Mucosa of rectum (tissue), 2 donors: Measurements from ENCODE around the gene CREB5.

ENCODE experiments used
- H3K27ac ChIP-seq, 2 donors: one replicate each; pipeline ENCODE4 v1.7.0; 2013; ENCODE audit warnings: inconsistent platforms in 2 of 2, low read depth in 2 of 2, low read length in 2 of 2
- H3K27me3 ChIP-seq, 2 donors: one replicate each; pipeline ENCODE4 v1.7.0; 2013; ENCODE audit warnings: low read length in 2 of 2; ENCODE audit not compliant: control insufficient read depth in 2 of 2, insufficient read depth in 2 of 2
- H3K36me3 ChIP-seq, 2 donors: one replicate each; pipeline ENCODE4 v1.7.0; 2013; ENCODE audit warnings: low read length in 2 of 2; ENCODE audit not compliant: control insufficient read depth in 2 of 2, insufficient read depth in 2 of 2
- H3K4me1 ChIP-seq, 2 donors: one replicate each; pipeline ENCODE4 v1.7.0; 2013; ENCODE audit warnings: low read length in 2 of 2, mild to moderate bottlenecking in 1 of 2; ENCODE audit not compliant: control insufficient read depth in 2 of 2, insufficient read depth in 2 of 2
- H3K4me3 ChIP-seq, 2 donors: one replicate each; pipeline ENCODE4 v1.7.0; 2013; ENCODE audit warnings: low read length in 2 of 2
- H3K9ac ChIP-seq, 2 donors: one replicate each; pipeline ENCODE4 v1.7.0; 2013; ENCODE audit warnings: low read length in 2 of 2, low read depth in 1 of 2, mild to moderate bottlenecking in 1 of 2
- H3K9me3 ChIP-seq, 2 donors: one replicate each; pipeline ENCODE4 v1.7.0; 2013; ENCODE audit warnings: low read length in 2 of 2; ENCODE audit not compliant: control insufficient read depth in 2 of 2
- donor health status: healthy.
- donor health status: Normal muscosa, but diverticular disease.

Gene CREB5

DNA sequence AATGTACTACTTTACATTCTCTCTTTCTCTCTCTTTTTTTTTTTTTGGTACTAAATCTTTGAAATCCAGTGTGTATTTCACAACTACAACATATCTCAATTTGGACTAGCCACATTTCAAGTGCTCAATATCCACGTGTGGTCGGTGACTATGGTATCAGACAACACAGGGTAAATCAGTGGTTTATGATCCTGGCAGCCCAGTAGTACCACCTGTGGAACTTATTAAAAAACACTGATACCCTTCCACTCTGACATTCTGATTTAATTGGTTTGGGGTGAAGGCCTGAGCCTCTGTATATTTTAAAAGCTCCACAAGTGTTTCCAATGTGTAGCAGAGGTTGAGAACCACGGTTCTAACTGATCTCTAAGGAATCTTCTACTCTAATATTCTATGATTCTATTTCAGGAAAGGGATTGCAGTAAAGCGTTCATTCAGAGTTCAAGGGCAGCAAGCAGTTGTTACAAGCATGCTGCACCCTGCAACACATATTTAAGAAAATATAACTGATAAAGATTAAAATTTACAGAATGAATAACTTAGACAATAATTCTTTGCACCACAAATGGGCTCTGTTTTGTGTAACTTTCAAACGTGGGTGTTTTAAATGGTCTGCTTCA, 5.1 kb downstream of the CREB5 start:
- Histone ChIP-seq H3K4me1 (no peaks in the 10 kb centered on the region), H3K27ac (no peak overlapping the region), H3K27me3 (peaks cover 3 to 17% of the 10 kb centered on the region in 2 donors), H3K9me3 (no peaks in the 10 kb centered on the region), H3K9ac (no peak overlapping the region), H3K36me3 (no peaks in the 10 kb centered on the region), H3K4me3 (no peak overlapping the region)

DNA sequence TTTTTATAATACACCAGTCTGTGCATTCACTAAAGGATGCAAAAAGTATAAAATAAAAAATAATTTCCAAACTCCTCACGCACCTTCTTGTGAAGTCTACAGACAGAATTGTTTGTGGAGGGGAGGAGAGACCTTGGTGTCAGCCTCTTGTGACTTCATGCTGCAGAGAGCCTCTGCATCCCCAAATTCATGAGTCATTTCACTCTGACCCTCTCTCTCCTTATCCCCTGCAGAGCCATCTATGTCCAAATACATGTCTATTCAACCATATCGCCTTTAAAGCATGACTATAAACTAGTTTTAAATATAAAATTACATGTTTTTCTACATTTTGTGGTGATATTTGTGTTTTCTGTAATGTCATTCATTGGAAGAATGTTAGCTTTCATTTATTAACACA, 6.0 kb downstream of the CREB5 start:
- no peak overlapping the region for H3K27ac ChIP-seq
- H3K4me3 ChIP-seq, result no peak overlapping the region
- peaks cover 0 to 12% of the 10 kb centered on the region in 2 donors for H3K27me3 ChIP-seq
- no peaks in the 10 kb centered on the region for H3K36me3 ChIP-seq
- no peaks in the 10 kb centered on the region for H3K9me3 ChIP-seq
- H3K9ac ChIP-seq, result no peak overlapping the region
- no peaks in the 10 kb centered on the region for H3K4me1 ChIP-seq

GRCh38 chr7:28418966-28419365, 6.6 kb downstream of the CREB5 start:
- Histone ChIP-seq H3K4me3 (no peak overlapping the region), H3K4me1 (no peaks in the 10 kb centered on the region), H3K27ac (no peak overlapping the region), H3K9ac (no peak overlapping the region), H3K36me3 (no peaks in the 10 kb centered on the region), H3K9me3 (no peaks in the 10 kb centered on the region), H3K27me3 (peaks cover 0 to 12% of the 10 kb centered on the region in 2 donors)

DNA sequence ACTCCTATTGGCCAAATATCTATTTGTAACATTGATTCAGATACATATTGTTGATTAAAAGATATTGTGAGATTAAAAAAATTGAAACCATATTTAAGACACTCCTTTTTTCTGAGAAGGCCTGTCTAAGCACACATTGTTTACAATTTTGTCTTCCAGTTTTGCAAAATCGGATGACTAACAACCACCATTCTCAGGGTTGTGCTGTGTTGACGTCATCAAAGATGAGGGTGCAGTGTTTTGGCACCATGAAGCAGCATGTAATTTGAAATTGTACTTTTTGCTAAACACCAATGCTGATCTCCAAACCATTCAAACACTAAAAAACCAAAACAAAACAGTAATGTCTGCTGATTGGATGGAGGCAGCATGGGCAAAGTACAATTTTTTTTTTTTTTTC, 7.4 kb downstream of the CREB5 start:
- no peaks in the 10 kb centered on the region for H3K9me3 ChIP-seq
- no peak overlapping the region for H3K27ac ChIP-seq
- H3K4me1 ChIP-seq, result no peaks in the 10 kb centered on the region
- H3K27me3 ChIP-seq, result peaks cover 0 to 12% of the 10 kb centered on the region in 2 donors
- H3K9ac ChIP-seq, result no peak overlapping the region
- no peak overlapping the region for H3K4me3 ChIP-seq
- H3K36me3 ChIP-seq, result no peaks in the 10 kb centered on the region

GRCh38 chr7:28423112-28423511, 10.8 kb downstream of the CREB5 start:
- no peak overlapping the region for H3K27ac ChIP-seq
- H3K9ac ChIP-seq, result no peak overlapping the region
- H3K9me3 ChIP-seq, result no peaks in the 10 kb centered on the region
- no peaks in the 10 kb centered on the region for H3K27me3 ChIP-seq
- H3K4me3 ChIP-seq, result no peak overlapping the region
- no peaks in the 10 kb centered on the region for H3K4me1 ChIP-seq
- no peaks in the 10 kb centered on the region for H3K36me3 ChIP-seq

GRCh38 chr7:28423918-28424514, 11.7 kb downstream of the CREB5 start:
- Histone ChIP-seq H3K9me3 (no peaks in the 10 kb centered on the region), H3K4me1 (no peaks in the 10 kb centered on the region), H3K4me3 (no peak overlapping the region), H3K27me3 (no peaks in the 10 kb centered on the region), H3K9ac (no peak overlapping the region), H3K27ac (no peak overlapping the region), H3K36me3 (no peaks in the 10 kb centered on the region)

DNA sequence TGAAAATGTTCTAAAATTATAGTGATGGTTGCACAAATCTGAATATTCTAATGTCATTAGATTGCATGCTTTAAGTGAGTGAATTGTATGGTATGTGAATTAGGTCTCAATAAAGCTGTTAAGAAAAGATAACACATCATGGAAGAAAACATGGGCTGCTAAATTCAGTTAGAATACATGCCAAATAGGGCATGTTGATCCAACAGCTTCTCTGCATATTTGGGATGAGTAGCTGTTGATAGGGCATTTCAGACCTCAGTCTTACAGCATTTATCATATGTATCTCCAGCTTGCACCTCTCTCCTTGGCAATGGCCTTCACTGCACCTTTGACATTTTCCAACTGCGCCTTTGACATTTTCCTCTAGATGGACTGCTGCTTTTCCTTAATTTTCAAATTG, 13.2 kb downstream of the CREB5 start:
- Histone ChIP-seq H3K36me3 (no peaks in the 10 kb centered on the region), H3K27ac (no peak overlapping the region), H3K9ac (no peak overlapping the region), H3K4me3 (no peak overlapping the region), H3K4me1 (no peaks in the 10 kb centered on the region), H3K9me3 (no peaks in the 10 kb centered on the region), H3K27me3 (no peaks in the 10 kb centered on the region)

DNA sequence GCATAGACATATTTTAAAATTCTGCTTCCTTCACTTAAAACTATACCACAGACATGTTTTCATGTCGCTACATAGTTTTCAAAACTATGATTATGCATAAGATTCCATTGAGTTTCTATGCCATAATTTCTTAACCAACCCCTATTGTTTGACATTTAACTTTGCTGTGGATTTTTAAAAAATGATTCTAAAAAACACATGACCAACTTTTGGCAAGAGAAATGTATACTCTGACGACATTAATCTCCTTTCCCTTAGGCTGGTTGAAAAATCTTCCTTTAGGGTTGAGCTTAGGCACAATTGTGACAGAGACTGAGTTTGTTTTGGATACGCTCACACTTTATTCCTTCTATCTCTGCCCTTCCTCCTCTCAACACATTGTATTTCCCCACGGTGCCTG, 14.9 kb downstream of the CREB5 start:
- H3K27ac ChIP-seq, result no peak overlapping the region
- no peak overlapping the region for H3K9ac ChIP-seq
- no peaks in the 10 kb centered on the region for H3K27me3 ChIP-seq
- no peaks in the 10 kb centered on the region for H3K36me3 ChIP-seq
- no peaks in the 10 kb centered on the region for H3K4me1 ChIP-seq
- no peak overlapping the region for H3K4me3 ChIP-seq
- no peaks in the 10 kb centered on the region for H3K9me3 ChIP-seq

GRCh38 chr7:28430616-28431015, 18.3 kb downstream of the CREB5 start:
- no peak overlapping the region for H3K9ac ChIP-seq
- H3K4me3 ChIP-seq, result no peak overlapping the region
- no peaks in the 10 kb centered on the region for H3K27me3 ChIP-seq
- H3K36me3 ChIP-seq, result no peaks in the 10 kb centered on the region
- H3K9me3 ChIP-seq, result no peaks in the 10 kb centered on the region
- no peak overlapping the region for H3K27ac ChIP-seq
- H3K4me1 ChIP-seq, result no peaks in the 10 kb centered on the region

DNA sequence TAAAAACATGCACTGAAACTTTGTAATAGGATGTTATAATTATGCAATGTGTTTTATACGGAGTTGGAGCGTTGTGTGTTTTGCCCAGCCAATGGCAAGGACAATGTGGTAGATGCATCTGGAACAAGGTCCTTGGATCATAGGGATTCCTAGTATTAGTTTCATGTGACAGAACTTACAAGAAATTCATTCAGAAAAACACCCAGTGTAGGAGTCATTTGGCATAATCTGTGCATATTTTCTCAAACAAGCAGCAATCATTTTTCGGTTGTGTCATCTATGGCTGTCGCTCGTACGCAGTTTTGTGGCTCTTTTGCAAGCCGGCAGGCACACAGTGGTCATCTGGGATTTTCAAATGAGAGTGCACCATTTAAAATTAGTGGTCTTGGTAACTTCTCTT, 19.8 kb downstream of the CREB5 start:
- H3K9me3 ChIP-seq, result no peaks in the 10 kb centered on the region
- no peak overlapping the region for H3K4me3 ChIP-seq
- no peaks in the 10 kb centered on the region for H3K4me1 ChIP-seq
- H3K36me3 ChIP-seq, result no peaks in the 10 kb centered on the region
- H3K27ac ChIP-seq, result no peak overlapping the region
- H3K27me3 ChIP-seq, result no peaks in the 10 kb centered on the region
- H3K9ac ChIP-seq, result no peak overlapping the region
